Measurements from ENCODE around the gene MYH14.

GRCh38 chr19:50331221-50331993, 128.0 kb downstream of the MYH14 start:
- TF ChIP-seq CTCF (IDR thresholded peaks at IDR 0.05; ENCODE audit: low read depth, low read length, poor library complexity, severe bottlenecking) (no peak), EZH2phosphoT487 (IDR thresholded peaks at IDR 0.05; ENCODE audit: borderline replicate concordance, low read length) (no peak)

All from DOHH2 (cell line).